HG02970 (cell line): ENCODE data around the gene CRNN.

Experiments
- ATAC-seq: cut with Tn5 transposase; IDR thresholded peaks from one replicate; pipeline ENCODE4 v1.9.1; 2021; ENCODE audit warnings: mild to moderate bottlenecking, moderate library complexity, moderate number of reproducible peaks; ENCODE audit not compliant: unreplicated experiment, low FRiP score

CRNN gene

DNA sequence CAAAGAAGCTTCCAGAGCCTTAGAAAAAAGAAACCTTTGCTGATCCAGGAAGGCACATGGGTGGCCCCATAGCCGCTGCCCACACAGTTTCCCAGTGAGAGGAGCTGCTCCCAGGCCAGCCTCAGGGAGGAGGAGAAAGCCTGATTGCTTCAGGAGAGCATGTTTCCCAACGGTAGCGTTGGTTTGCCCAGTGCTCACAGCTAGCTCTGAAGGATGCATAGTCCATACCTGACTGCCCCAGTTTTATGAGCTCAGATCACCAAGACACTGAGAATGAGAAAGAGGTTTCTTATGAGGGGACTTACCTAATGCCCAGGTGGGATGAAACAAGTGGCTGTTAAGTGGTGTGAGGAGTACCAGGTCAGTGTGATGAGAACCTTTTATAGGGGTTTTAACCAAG lies at the start of gene CRNN:
CRNN (minus strand) TSS at position 355 of the 400 bp plus-strand sequence. CDS start 2,030 bp downstream, outside the sequence.
- no peak for ATAC-seq

DNA sequence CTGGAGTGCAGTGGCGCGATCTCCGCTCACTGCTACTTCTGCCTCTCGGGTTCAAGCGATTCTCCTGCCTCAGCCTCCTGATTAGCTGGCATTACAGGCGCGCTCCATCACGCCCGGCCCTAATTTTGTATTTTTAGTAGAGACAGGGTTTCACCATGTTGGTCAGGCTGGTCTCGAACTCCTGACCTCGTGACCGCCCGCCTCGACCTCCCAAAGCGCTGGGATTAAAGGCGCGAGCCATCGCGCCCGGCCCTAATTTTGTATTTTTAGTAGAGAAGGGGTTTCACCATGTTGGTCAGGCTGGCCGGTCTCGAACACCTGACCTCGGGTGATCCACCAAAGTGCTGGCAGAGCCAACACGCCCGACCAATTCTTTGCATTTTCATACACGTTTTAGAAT lies 48.6 kb upstream of the CRNN start:
- ATAC-seq, result no peak

DNA sequence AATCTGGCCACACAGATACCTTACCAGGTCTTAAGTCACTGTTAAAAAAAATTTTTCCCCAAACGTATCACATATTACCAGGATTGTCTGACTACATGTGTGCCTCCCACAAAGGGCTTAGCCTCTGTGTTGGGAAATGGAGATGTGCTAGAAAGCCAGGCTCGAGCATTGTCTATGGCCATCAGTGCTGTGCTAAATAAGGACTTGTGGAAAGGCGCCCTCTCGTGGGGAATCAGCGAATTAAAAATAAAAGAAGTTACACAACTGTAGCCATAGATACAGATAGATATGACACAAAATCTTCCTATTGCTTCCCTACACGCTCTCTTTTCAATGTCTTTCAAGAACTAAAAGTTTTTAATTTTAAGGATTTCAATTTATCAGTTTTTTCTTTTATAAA lies 47.5 kb upstream of the CRNN start:
- ATAC-seq, result no peak

DNA sequence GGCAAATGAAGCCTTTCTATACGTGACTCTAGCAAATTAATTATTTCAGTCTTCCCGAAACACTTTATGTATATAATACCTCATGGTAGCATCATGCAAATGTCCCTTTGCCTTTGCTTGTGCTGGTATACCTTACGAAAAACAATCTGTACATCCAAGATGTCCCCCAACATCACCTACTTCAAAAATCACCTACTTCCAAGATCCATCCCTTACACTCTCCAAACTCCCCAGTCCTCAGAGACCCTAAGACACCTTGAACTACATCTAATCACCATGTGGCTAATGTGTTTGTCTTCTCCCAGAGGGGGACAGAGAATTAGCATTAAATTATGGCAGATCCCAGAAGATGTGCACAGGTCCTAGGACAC lies 46.5 kb upstream of the CRNN start:
- no peak for ATAC-seq

DNA sequence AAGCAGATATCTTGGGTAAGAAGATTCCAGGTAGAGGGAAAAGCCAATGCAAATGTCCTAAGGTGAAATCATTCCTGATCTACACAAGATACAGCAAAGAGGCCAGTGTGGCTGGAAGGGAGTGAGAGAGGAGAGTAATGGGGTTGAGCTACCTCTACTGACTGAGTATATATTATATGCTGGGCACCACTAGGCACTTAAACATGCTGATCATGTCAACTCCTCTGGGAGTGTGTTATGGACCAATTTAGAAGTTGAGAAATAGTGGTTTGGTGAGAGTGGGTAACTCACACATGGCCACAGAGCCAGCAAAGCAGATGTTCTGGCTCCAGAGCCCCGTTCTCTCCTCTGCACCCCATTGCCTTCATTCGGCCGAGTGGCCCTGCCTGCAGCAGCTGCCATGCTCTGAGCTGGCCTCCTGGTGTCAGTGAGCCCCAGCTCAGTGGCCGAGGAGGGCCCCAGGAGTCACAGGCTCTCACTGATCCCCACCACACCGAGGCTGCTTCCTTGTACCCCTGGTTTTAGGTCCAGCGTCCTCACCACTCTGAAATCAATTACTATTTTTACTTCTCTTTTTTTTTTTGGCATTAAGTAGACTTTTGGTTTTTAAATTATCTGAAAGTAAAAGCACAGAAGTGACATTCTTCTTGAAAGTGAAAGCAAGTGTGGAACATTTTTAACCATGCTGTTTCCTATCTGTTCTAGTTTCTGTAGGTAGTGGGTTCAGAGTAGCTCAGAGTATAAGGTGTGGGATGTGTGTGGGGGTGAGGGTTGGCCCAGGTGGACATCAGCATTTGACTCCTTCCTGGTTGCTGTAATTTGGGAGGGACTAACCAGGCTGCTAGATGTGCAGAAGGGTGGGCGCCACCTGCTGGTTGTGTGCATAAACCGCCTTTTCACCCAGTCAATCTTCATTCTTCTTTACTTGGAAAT lies 45.8 kb upstream of the CRNN start:
- peak; percentile 90 for ATAC-seq

DNA sequence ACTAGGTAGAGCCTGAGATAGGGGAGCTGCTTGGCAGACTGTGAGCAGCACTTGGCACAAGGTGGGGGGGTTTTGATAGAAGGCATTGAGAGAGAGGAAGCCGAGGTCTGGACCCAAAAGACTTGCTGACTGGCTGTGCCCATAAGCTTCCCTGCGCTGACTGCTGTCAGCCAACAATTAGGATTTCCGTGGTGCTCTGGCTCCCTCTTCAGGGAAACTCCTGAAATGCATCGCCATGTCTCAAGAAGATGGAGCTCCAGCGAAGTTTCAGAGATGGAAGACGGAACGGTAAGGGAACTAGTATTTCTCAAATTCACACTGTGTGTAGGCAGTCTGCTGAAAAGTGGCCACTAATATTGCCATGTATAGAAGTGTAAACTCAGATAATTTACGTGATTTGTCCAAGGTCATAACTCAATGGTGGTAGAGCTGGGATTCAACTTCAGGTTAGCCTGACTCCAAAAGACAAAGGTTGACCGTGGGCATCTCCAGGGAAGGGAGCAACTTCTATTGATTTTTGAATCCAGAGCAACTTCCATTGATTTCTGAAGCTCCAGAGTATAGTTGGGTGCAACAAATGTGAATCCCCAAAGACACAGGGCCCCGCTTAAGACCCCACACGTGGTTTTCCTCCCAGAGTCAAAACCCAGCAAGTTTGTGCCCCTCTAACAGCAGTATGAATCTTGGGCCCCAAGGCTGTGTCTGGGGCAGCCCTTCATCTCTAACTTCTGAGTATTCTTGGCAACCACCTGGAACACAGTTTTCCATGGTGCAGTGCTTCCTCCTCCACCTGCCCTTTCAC lies 44.5 kb upstream of the CRNN start:
- ATAC-seq, result no peak

DNA sequence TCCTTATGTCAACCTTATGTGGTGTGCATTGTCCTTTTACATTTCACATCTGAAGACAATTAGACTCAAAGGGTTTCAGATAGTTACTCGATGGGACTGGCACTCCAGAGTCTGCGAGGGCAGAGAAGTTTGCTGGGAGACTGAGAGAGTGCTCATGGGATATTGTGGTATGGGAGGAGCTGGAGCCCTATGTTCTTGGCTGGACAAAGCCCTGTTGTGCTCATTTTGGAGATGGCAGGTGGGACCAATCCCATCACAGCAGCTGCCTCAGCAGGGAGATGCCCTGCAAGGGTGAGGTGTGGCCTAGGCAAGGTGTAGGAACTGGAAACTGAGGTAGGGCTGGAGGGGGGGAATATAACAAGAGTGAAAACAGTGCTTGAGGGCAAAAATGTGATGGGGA lies 43.5 kb upstream of the CRNN start:
- ATAC-seq, result no peak

DNA sequence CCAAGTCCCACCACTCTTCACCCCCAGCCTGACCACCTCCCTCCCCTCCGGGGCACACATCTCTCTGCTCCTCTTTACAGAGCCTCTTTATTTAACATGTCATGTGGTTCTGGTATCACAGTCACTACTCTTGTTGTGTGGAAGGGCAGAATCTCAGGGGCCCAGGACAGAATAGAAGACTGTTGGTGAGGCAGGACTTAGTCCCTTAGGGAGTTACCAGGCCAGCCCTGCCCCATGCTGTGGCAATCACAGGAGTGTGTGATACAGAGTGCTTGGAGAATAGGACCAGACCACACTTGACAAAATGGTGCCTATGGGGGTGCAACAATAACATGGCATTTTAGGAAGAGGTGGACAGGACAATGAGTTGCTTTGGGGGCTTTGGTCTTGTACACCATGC lies 43.0 kb upstream of the CRNN start:
- ATAC-seq, result no peak

DNA sequence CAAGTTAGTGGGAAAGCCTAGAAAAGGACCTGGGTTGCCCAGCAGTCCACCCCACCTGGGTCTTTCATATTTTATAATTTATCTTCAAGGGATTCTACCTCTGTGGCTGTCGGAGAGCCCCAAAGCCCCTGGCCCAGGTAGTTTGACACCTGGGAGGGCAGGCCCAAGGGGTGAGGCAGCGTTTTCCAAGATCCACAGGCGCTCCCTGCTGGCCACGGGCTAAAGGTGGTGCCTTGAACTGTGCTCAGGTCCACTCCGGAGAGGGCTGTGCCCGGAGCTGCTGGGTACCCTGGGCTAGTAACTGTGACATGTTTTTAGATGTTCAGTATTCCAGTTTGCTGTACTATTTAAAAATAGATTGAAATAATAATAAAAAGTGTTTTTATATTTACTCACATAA lies 37.2 kb upstream of the CRNN start:
- no peak for ATAC-seq

DNA sequence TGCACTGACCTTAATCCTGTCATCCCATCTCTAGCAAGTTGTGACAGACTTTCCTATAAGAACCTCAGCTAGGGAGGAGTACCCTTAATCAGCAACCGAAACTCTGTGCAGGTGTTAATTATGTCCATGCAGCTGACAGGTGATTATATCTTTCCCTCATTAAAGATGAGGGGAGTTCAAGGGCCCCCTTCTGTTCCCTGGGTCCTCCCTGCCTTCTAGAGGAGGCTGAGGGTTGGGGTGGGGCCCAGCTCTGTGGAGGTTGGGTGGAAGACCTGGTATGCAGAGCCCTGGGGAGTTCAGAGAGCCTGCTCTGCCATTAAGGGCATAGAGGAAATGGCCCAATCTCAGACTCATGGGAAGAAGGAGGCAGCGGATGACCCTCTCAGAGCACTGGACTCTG lies 35.6 kb upstream of the CRNN start:
- no peak for ATAC-seq

DNA sequence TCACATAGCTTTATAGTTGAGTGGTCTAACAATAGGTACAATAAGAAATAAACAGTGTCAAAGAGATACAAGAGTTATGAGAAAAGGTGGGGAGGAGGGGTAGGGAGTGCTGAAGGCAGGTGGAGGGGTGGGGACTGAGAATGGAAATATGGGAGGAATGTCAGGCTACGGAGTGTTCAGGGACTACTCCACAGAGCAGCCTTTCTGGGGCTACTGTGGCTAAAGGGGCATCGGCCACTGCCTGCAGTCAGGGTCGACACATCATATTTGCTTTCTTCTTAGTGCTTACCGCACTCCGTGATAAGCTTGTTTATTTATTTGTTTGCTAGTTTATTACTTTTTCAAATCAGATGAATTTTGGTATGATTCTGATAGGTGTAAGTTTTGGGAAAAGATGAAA lies 34.4 kb upstream of the CRNN start:
- ATAC-seq, result no peak

DNA sequence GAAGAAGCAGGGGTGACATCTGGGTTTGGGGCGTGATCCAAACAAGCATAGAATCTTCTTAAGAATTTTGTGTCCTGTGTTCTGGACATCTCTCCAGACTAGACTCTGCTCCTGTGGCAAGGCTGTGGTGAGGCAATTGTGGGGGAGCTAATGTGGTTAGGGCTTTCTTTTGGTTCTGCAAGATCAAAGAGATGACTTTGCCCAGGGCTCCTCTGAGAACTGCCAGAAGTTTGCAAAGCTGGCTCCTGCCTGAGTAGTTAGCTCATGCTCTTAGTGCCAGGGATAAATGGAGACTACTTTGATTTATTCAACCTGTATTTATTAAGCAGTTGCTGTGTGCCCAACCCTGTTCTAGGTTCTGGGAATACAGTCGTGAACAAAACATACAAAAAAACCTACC lies 34.0 kb upstream of the CRNN start:
- no peak for ATAC-seq

DNA sequence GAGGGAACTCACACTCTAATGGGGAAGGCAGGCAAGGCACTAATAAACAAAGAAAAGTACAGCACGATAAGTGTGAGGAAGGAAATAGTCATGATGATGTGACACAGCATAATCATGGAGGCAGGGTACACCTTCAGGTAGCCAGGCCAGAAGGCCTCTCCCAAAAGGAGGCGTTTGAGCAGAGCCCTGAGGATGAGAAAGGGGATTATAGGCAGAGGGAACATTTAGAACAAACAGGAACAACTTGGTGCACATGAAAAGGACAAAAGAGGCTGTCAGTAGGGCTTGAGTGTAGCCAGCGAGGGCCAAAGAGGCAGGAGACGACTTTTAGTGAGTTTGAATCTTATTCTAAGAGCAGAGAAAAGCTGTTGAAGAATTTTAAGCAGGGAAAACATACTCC lies 33.4 kb upstream of the CRNN start:
- ATAC-seq, result no peak

DNA sequence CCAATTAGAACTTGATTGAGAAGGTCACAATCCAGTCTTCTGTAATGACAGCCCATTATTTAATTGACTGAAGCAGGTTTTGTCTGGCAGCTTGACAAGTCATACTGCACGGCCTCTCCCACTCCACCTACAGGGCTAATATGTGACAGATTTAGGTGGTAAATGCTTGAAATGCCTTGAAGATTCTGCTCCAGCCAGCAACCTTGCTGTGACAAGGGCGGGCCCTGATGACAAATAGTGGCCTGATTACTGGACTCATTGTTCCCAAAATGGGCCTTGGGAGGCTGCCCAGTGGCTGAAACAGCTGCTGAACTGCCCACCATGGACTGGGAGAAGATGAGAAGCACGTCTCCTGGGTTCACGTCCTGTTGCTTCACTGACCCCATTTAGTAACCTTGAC lies 30.0 kb upstream of the CRNN start:
- ATAC-seq, result no peak

DNA sequence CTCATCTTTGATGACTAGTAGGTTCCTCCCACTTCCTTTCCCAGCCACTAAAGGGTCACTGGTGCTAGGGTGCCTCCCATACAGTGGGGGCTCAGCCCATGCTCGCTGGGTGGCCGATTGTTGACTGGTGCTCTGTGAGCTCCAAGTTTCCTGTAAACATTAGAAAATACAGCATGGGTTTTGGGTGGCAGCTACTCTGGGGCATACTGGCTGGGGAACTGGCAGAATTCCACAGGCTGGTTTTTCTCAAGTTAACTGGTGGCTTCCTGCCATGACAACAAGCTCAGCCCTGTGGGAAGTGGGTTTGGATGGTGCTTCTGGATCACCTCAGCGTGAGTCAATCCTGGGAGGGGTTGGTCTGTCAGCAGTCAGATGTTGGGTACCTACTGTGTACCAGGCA lies 28.7 kb upstream of the CRNN start:
- ATAC-seq, result no peak

DNA sequence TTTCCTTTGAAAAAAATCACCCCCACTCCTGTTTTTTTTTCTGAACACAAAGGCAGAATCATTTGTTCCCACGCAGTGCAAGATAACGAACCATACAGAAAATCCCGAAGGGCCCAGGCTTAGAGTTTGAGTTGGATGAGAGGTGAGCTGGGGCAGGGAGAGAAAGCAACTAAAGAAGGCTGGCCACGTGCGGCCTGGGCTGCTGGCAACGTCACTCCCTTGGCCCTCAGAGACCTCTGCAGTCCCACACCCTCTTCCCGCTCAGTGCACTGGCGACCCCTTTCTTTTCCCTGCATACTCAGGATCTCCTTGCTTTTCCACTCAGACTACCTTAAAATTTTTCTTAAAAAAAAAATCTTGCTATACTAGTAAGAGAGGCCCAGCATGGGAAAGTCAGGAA lies 28.2 kb upstream of the CRNN start:
- ATAC-seq, result no peak

DNA sequence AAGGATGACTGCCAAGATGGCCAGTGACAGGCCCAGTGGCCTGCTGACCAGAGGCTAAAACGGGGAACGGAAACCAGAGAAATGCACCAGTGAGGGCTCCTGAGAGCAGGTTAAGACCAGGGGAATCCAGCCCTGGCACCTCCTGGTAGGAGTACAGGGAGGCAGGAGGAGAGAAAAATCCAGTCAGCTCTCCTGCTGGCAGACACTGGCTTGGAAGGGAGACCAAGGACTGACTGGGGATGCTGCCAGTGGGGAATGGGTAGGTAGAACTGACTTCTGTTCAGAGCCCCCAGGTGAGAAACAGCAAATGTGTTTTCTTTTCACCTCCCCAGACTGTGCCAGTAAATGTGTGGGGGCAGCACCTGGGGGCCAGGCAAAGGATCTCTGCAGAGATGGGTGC lies 27.7 kb upstream of the CRNN start:
- ATAC-seq, result no peak

DNA sequence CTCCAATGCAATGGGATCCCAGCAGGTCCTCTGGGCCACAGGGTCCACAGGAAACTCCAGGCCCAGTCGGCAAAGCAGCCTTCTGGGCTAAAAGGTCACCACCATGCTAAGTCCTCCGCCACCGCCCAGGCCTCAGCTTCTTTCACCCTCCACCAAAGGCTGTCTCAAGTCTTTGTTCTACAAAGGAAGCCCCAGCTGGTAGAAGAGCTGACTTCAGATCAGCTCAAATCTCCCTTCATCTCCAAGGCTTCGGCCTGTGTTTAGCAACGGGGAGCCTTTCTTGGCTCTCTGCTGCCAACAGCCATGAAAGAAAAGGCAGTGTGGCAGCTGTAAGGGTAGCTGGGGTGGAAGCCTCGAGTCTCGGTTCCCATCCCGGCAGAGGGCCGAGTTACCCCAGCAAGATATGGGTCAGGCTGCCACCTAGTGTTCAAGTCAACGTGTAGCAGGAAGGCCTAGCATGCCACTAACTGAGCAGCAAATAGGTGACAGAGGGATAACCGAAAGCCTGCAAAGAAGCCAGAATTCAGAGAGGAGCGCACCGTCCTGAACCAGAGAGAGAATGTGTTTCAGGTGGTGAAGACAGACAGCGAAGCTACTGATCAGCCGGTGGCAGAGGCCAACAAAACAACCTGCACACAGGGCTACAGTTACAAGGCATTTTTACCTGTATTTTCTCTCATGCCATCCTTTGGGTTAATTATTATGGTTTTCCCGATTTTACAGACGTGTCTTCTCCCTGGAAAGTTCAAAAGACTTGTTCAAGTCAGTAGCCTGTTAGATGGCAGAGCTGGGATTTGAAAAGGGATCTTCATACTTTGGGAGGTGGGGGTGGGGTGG lies 26.8 kb upstream of the CRNN start:
- peak; percentile 83 for ATAC-seq

DNA sequence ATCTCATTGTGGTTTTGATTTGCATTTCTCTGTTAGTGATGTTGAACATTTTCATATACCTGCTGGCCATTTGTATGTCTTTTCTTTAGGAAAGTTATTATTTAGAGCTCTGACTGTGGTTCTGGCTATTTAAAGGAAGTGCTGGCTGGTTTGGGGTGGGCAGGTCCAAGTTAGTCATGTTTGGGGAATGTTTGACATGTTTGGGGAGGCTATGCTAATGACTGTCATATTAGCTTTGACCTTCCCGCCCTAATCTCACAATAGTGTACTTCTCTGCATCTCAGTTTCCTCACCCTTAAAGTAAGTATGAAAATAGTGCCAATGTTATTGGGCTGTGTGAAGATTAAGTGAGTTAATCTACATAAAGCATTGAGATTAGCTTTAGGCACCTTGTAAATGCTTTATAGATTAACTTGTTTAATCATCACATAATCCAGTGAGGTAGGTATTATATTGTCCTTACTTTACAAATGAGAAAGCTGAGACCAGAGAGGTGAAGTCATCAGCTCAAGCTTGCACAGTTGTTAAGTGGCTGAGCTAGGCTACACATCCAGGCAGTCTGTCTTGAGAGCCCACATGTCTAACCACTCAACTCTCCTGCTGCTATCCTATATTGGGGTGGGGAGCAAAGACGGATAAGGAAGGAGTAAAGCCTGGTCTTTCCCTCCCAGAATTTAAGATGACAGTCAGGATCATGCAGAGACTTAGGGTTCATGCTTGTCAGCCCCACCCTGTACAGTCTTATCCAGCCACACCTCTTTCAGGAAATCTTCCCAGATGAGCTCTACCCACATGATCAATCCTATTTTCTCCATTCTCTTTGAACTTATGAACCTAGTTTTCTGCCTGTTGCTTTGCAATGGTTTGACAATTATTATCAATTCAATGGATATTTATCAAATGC lies 22.8 kb upstream of the CRNN start:
- ATAC-seq, result no peak

DNA sequence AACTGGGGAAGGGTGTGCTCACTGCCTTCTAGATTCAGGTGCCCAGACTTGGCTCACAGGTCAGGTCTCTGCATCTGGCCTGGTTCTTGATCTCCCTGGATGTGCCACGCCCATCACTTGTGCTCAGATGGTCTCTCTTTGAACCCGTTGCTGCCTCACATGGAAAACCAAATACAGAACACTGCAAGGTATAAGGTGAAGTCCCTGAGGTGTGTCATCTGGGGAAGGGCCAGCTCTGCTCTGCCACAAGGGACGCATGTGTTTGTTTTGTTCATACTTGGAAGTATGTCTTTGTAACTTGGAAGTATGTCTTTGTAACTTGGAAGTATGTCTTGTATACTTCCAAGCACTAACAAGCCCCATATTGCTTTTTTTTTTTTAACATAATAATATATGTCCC lies 13.4 kb upstream of the CRNN start:
- no peak for ATAC-seq
